Neutrophil (primary cell): Measurements from ENCODE around the gene ACSL1.
A peak's percentile ranks its signal among the peaks of the same experiment; 100 is the strongest.

Experiments
- H3K27ac ChIP-seq: fragments of 200-600 bp; sonication (generic); 2 replicates; pipeline ENCODE4 v1.5.1; 2016; ENCODE audit warnings: mild to moderate bottlenecking, moderate library complexity
- H3K27me3 ChIP-seq: fragments of 200-600 bp; sonication (generic); 2 replicates; pipeline ENCODE4 v1.6.0; 2016; ENCODE audit warnings: mild to moderate bottlenecking
- H3K36me3 ChIP-seq: fragments of 200-600 bp; sonication (generic); 2 replicates; pipeline ENCODE4 v1.5.1; 2017
- H3K4me1 ChIP-seq, 2 experiments: fragments of 200-600 bp in 1 of 2; sonication (generic) in 1 of 2; 1 replicate in 1 of 2; 2 replicates in 1 of 2; pipeline versions ENCODE4 v1.5.1 to v1.6.1; 2013 to 2016; ENCODE audit warnings: low read depth in 1 of 2, low read length in 1 of 2, mild to moderate bottlenecking in 1 of 2, moderate library complexity in 1 of 2; ENCODE audit not compliant: control insufficient read depth in 1 of 2, insufficient read depth in 1 of 2
- H3K4me3 ChIP-seq, 2 experiments: fragments of 200-600 bp in 1 of 2; sonication (generic) in 1 of 2; 1 replicate in 1 of 2; 2 replicates in 1 of 2; pipeline ENCODE4 v1.5.1; 2013 to 2016; ENCODE audit warnings: low read depth in 1 of 2, low read length in 1 of 2, mild to moderate bottlenecking in 1 of 2, moderate library complexity in 1 of 2
- H3K9me3 ChIP-seq: fragments of 200-600 bp; sonication (generic); 2 replicates; pipeline ENCODE4 v1.5.1; 2016
- CTCF ChIP-seq: fragments of 200-600 bp; sonication (generic); IDR thresholded peaks from 2 replicates; pipeline ENCODE4 v1.5.1; 2016; ENCODE audit warnings: antibody characterized with exemption

Gene ACSL1

GRCh38 chr4:184796906-184797305, 28.9 kb downstream of the ACSL1 start:
- Histone ChIP-seq H3K9me3 (no peaks in the 10 kb centered on the region), H3K27me3 (no peaks in the 10 kb centered on the region), H3K4me3 (no peak overlapping the region), H3K27ac (peak overlapping the region; percentile 37), H3K36me3 (peaks cover 100% of the 10 kb centered on the region), H3K4me1 (peaks cover 75 to 94% of the 10 kb centered on the region in 2 experiments)
- no peak for TF ChIP-seq CTCF

- H3K4me1 ChIP-seq = peaks cover 75 to 94% of the 10 kb centered on the region in 2 experiments
- H3K27ac ChIP-seq = peak overlapping the region; percentile 14
- H3K4me3 ChIP-seq = no peak overlapping the region
- peaks cover 100% of the 10 kb centered on the region for H3K36me3 ChIP-seq
- H3K9me3 ChIP-seq = no peaks in the 10 kb centered on the region
- H3K27me3 ChIP-seq = no peaks in the 10 kb centered on the region
- TF ChIP-seq CTCF = no peak
Measured at GRCh38 chr4:184795214-184795844, 30.4 kb downstream of the ACSL1 start.

- peaks cover 75 to 94% of the 10 kb centered on the region in 2 experiments for H3K4me1 ChIP-seq
Measured at GRCh38 chr4:184794470-184794869, 31.3 kb downstream of the ACSL1 start.

GRCh38 chr4:184793735-184794355, 31.9 kb downstream of the ACSL1 start:
- Histone ChIP-seq H3K9me3 (no peaks in the 10 kb centered on the region), H3K4me1 (peaks cover 75 to 93% of the 10 kb centered on the region in 2 experiments), H3K27me3 (no peaks in the 10 kb centered on the region), H3K36me3 (peaks cover 100% of the 10 kb centered on the region), H3K27ac (peak overlapping the region; percentile 83), H3K4me3 (peak overlapping the region in 1 of 2 experiments; percentile 33)
- TF ChIP-seq CTCF = no peak

More at GRCh38 chr4:184794470-184794869, 31.3 kb downstream of the ACSL1 start:
- TF ChIP-seq CTCF = no peak
- Histone ChIP-seq H3K36me3 (peaks cover 100% of the 10 kb centered on the region), H3K4me3 (no peak overlapping the region), H3K9me3 (no peaks in the 10 kb centered on the region), H3K27me3 (no peaks in the 10 kb centered on the region), H3K27ac (peak overlapping the region; percentile 83)

- H3K4me3 ChIP-seq = peak overlapping the region; percentile 9 to 33
- peaks cover 67 to 91% of the 10 kb centered on the region in 2 experiments for H3K4me1 ChIP-seq
- H3K27ac ChIP-seq = peak overlapping the region; percentile 83
- TF ChIP-seq CTCF = peak; percentile 9
- peaks cover 100% of the 10 kb centered on the region for H3K36me3 ChIP-seq
- H3K9me3 ChIP-seq = no peaks in the 10 kb centered on the region
- H3K27me3 ChIP-seq = no peaks in the 10 kb centered on the region
Measured at GRCh38 chr4:184792950-184793555, 32.7 kb downstream of the ACSL1 start.
